Gastroesophageal sphincter (tissue), 3 donors: Measurements from ENCODE around the gene GSG1L.

ENCODE experiments used
- EP300 ChIP-seq: sonication (generic); formaldehyde crosslinking; IDR thresholded peaks from one replicate; pipeline ENCODE4 v1.6.1; 2017; ENCODE audit warnings: antibody characterized with exemption, mild to moderate bottlenecking
- POLR2A ChIP-seq, 2 donors: fragments of 450-650 bp; IDR thresholded peaks; one replicate each; pipeline ENCODE4 v1.6.1; 2017; ENCODE audit warnings: antibody characterized with exemption in 2 of 2, mild to moderate bottlenecking in 2 of 2, moderate library complexity in 1 of 2
- POLR2AphosphoS5 ChIP-seq: sonication (generic); formaldehyde crosslinking; IDR thresholded peaks from one replicate; pipeline ENCODE4 v1.6.1; 2017; ENCODE audit warnings: antibody characterized with exemption
- TF ChIP-seq, protein P1 (sequence below), 4 experiments: fragments of 200-600 bp in 2 of 4; fragments of 450-650 bp in 2 of 4; sonication (generic) in 1 of 4; IDR thresholded peaks; one replicate each; pipeline ENCODE4 v1.5.1; 2017 to 2019; ENCODE audit warnings: antibody characterized with exemption in 4 of 4, mild to moderate bottlenecking in 2 of 4, moderate library complexity in 2 of 4

DNA sequence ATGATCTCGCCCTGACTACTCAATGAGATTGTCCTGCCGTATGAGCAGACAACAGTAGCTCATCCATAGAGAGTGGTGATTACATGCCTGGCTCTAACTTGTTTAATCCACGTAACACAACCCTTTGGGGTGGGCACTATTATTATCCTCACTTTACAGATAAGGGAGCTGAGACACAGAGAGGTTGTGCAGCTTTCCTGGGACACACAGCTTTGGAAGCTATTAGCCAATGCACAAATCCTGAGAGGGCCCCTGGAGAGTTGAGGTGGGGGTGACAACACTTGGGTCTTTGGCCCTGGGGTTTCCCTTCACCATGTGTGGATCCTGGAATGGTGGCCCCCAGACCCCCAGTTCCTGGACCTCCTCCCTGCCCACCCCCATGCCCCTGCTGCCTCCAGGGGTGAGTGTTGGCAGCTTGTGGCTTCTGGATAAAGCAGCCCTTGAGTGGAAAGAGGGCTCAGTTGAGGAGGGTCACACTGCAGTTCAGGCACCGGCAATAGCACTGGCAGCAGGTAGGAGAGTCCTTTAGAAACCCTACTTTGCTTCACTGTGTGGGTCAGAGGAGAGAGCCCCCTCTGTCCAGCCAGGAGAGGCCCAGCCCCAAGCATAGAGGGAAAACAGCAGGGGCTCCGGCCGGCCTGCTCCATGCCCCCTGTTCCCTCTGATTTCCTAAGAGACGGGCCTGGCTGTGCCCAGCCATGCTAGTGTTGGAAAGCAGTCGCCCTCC lies 282.9 kb downstream of the GSG1L start:
- no peak for TF ChIP-seq POLR2AphosphoS5
- TF ChIP-seq, protein P1, sequence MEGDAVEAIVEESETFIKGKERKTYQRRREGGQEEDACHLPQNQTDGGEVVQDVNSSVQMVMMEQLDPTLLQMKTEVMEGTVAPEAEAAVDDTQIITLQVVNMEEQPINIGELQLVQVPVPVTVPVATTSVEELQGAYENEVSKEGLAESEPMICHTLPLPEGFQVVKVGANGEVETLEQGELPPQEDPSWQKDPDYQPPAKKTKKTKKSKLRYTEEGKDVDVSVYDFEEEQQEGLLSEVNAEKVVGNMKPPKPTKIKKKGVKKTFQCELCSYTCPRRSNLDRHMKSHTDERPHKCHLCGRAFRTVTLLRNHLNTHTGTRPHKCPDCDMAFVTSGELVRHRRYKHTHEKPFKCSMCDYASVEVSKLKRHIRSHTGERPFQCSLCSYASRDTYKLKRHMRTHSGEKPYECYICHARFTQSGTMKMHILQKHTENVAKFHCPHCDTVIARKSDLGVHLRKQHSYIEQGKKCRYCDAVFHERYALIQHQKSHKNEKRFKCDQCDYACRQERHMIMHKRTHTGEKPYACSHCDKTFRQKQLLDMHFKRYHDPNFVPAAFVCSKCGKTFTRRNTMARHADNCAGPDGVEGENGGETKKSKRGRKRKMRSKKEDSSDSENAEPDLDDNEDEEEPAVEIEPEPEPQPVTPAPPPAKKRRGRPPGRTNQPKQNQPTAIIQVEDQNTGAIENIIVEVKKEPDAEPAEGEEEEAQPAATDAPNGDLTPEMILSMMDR (IDR thresholded peaks at IDR 0.05) = no peak
- no peak for TF ChIP-seq POLR2A (IDR thresholded peaks at IDR 0.05)
- no peak for TF ChIP-seq EP300
